Measurements from ENCODE around the gene S100B.

- no peak for TF ChIP-seq EZH2 (IDR thresholded peaks at IDR 0.05; ENCODE audit: borderline replicate concordance, low read depth, low read length, severe bottlenecking)
- TF ChIP-seq CTCF (IDR thresholded peaks at IDR 0.05; ENCODE audit: extremely low read depth in 1 of 2, insufficient read depth in 1 of 2, low read depth in 1 of 2, low read length in 2 of 2) = no peak
- no peak for TF ChIP-seq POLR2AphosphoS5 (IDR thresholded peaks at IDR 0.05; ENCODE audit: insufficient read depth, low read depth, low read length)
- no peak for TF ChIP-seq POLR2A (IDR thresholded peaks at IDR 0.05; ENCODE audit: low read depth, low read length)
- TF ChIP-seq FOS (IDR thresholded peaks at IDR 0.05; ENCODE audit: borderline replicate concordance, insufficient read depth, low read length) = no peak
- TF ChIP-seq MYC (IDR thresholded peaks at IDR 0.05; ENCODE audit: low read depth, low read length) = no peak
- TF ChIP-seq MAX (IDR thresholded peaks at IDR 0.05; ENCODE audit: insufficient read depth, insufficient read length) = no peak
- TF ChIP-seq GATA2 (IDR thresholded peaks at IDR 0.05; ENCODE audit: insufficient read depth, insufficient read length, low read depth, low read length) = no peak
These were observed 1.5 kb upstream of the S100B start for GRCh38 chr21:46606427-46606813.

Data from endothelial cell of umbilical vein (primary cell).